HFF-Myc (cell line): ENCODE results near the gene DNTT.

Source experiments
- DNase-seq: peaks from one replicate; pipeline ENCODE4 v3.0.0-alpha.2; 2011; ENCODE audit warnings: low read depth; ENCODE audit errors: extremely low read depth
- H3K4me3 ChIP-seq: replicated peaks from 2 replicates; pipeline ENCODE4 v1.5.1; 2011; ENCODE audit warnings: low read depth, mild to moderate bottlenecking, control low read depth, low read length
- CTCF ChIP-seq: IDR thresholded peaks from 2 replicates; pipeline ENCODE4 v1.5.1; 2012; ENCODE audit warnings: mild to moderate bottlenecking, low read depth, low read length, control low read depth; ENCODE audit errors: missing control alignments

DNTT gene

GRCh38 chr10:96283351-96283750, 20.9 kb upstream of the DNTT start:
- DNase-seq: no peak
- TF ChIP-seq CTCF: no peak
- H3K4me3 ChIP-seq: no peak overlapping the region

- DNase-seq: no peak
These were observed 20.5 kb upstream of the DNTT start for GRCh38 chr10:96283756-96284155.

GRCh38 chr10:96285331-96285752, 18.9 kb upstream of the DNTT start:
- no peak for DNase-seq
- H3K4me3 ChIP-seq: no peak overlapping the region
- no peak for TF ChIP-seq CTCF

More at GRCh38 chr10:96283756-96284155, 20.5 kb upstream of the DNTT start:
- no peak for TF ChIP-seq CTCF
- no peak overlapping the region for H3K4me3 ChIP-seq

DNA sequence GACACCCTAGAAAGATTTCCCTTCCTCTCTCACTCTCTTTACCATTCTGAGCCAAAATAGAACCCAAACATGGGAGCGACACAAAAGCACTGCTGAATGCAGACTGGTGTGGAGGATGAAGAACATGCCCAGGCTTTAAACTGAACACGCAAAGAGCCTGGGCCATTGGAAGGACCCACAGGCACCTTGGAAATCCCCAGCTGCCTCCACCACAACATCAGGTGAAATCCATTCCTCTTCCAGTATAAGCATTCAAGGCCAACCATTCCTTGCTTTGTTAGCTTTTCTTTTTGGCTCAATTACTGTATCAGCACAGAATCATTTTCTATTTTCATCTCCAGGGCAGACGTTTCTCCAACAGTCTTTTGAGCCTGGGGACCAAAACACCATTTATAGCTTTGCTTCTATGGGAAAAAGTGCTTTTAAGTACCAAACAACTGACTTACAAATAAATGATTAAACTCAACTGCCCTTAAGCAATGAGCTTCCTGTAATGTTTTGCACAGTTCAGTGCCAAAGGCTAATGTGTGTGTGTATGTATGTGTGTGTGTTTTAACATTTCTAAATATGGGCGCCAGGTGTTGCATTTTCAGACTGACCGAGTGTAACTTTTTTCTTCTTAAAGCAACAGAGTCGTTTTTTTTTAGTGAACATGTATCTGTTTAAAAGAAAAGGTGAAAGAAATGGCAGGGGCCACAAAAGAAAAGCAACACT, 16.7 kb upstream of the DNTT start:
- peak; percentile 40 for DNase-seq
- no peak overlapping the region for H3K4me3 ChIP-seq
- TF ChIP-seq CTCF: no peak

DNA sequence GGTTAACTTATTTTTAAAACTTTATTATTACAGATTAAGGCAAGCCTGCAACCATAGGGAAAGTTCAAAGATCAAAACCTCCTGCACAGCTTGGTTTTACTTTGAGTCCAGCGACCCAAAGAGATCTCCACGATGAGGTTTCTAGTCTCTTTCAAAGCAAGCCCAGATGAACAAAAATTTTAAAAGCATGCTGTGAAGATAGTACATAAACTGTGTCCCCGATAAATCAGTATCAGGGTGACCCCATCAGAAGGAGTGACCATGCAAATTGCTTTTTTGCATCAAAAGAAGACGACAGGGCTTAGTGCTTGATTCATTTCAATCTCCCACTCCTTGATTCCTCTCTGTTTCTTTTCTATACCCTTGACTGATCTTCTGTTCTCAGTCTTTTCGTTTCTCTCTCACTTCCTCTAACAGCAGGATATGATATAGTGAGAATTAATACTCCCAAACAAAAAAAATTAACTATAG, 16.0 kb upstream of the DNTT start:
- no peak for TF ChIP-seq CTCF
- H3K4me3 ChIP-seq: no peak overlapping the region
- DNase-seq: no peak

DNA sequence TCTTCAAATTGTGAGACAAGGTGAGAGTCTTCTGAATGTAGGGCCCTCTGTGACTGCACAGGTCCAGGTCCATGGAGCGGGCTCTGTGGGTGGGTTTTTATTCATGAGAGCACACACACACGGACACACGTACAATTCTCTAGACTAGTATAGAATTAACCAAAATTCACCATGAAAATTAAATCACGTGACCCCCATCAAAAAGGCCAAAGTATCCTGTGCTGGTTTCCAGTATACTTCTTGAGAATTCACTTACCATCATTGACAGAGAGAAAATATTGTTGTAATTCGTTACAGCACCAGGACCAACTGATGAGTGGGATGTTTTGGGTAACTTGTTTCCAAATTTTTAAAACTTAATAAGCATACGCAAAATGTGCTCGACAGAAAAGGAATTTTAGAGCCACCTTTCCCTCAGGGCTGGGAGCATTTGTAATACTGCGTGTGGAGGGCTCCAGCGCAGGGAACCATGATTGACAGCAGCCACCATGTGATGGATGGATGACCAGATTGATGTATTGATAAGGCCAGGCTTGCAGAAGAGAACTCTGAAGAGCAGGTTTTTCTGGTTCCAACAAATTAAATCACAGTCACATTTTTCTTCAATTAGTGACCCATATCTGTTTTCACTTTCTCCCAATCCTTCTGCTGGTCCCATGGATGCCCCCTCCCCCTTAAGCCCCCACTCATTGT, 14.9 kb upstream of the DNTT start:
- no peak for TF ChIP-seq CTCF
- no peak for DNase-seq
- H3K4me3 ChIP-seq: no peak overlapping the region
